GM23338 (cell line): Measurements from ENCODE around the gene ZXDC. TPM values are rescaled to one million over a fixed set of nuclear protein-coding genes. Genes with fewer than 3 reads are reported as not detected.

Source experiments
- ATAC-seq: fragments of 200-7000 bp; cut with Tn5 transposase; 3 replicates; pipeline ENCODE4 v1.9.1; 2020
- DNase-seq: peaks from one replicate; pipeline ENCODE4 v3.0.0-alpha.2; 2015; ENCODE audit warnings: low spot score
- H2AFZ ChIP-seq: fragments of 200-600 bp; sonication (generic); 2 replicates; pipeline ENCODE4 v1.8.0; 2016; ENCODE audit warnings: antibody characterized with exemption, mild to moderate bottlenecking, moderate library complexity
- H3F3A ChIP-seq: fragments of 200-600 bp; sonication (generic); replicated peaks from 2 replicates; pipeline ENCODE4 v1.8.0; 2017; ENCODE audit warnings: antibody characterized with exemption, mixed run types, low read depth
- H3K27ac ChIP-seq: fragments of 200-600 bp; sonication (generic); 2 replicates; pipeline ENCODE4 v1.6.1; 2016; ENCODE audit warnings: low read depth
- H3K27me3 ChIP-seq: fragments of 200-600 bp; sonication (generic); 2 replicates; pipeline ENCODE4 v1.8.0; 2016; ENCODE audit warnings: mild to moderate bottlenecking, mixed run types, moderate library complexity; ENCODE audit not compliant: insufficient read depth
- H3K36me3 ChIP-seq: fragments of 200-600 bp; sonication (generic); 2 replicates; pipeline ENCODE4 v1.8.0; 2016; ENCODE audit warnings: mild to moderate bottlenecking; ENCODE audit not compliant: insufficient read depth
- H3K4me1 ChIP-seq: fragments of 200-600 bp; sonication (generic); 2 replicates; pipeline ENCODE4 v1.8.0; 2016; ENCODE audit warnings: mild to moderate bottlenecking, moderate library complexity; ENCODE audit not compliant: insufficient read depth
- H3K4me2 ChIP-seq: fragments of 200-600 bp; sonication (generic); 2 replicates; pipeline ENCODE4 v1.7.1; 2017; ENCODE audit warnings: mixed run types
- H3K4me3 ChIP-seq: fragments of 200-600 bp; sonication (generic); 2 replicates; pipeline ENCODE4 v1.6.1; 2016; ENCODE audit warnings: mixed run types
- H3K79me2 ChIP-seq: fragments of 200-600 bp; sonication (generic); replicated peaks from 2 replicates; pipeline ENCODE4 v1.8.0; 2017; ENCODE audit warnings: mild to moderate bottlenecking; ENCODE audit not compliant: insufficient read depth
- H3K9me2 ChIP-seq: fragments of 200-600 bp; sonication (generic); 2 replicates; pipeline ENCODE4 v1.8.0; 2017; ENCODE audit not compliant: insufficient read depth
- H4K20me1 ChIP-seq: fragments of 200-600 bp; sonication (generic); replicated peaks from 2 replicates; pipeline ENCODE4 v1.8.0; 2017; ENCODE audit warnings: mild to moderate bottlenecking; ENCODE audit not compliant: insufficient read depth
- H3K27ac Mint-ChIP-seq: 2 replicates; pipeline ENCODE4 v1.8.0; 2020; ENCODE audit warnings: inconsistent platforms, mild to moderate bottlenecking, moderate library complexity, mixed read lengths
- H3K27me3 Mint-ChIP-seq: 3 replicates; pipeline ENCODE4 v1.8.0; 2022; ENCODE audit warnings: low read depth, mild to moderate bottlenecking, moderate library complexity, mixed read lengths, inconsistent platforms; ENCODE audit not compliant: insufficient read depth, poor library complexity
- H3K36me3 Mint-ChIP-seq: 3 replicates; pipeline ENCODE4 v1.8.0; 2021; ENCODE audit warnings: low read depth, mild to moderate bottlenecking, inconsistent platforms, moderate library complexity, mixed read lengths
- H3K4me1 Mint-ChIP-seq: 3 replicates; pipeline ENCODE4 v1.8.0; 2020; ENCODE audit warnings: mild to moderate bottlenecking, inconsistent platforms, mixed read lengths
- H3K4me3 Mint-ChIP-seq: 3 replicates; pipeline ENCODE4 v1.8.0; 2021; ENCODE audit warnings: moderate library complexity, mild to moderate bottlenecking, inconsistent platforms, mixed read lengths
- H3K9me3 Mint-ChIP-seq: 3 replicates; pipeline ENCODE4 v1.8.0; 2020; ENCODE audit warnings: moderate library complexity, mild to moderate bottlenecking, inconsistent platforms, mixed read lengths
- CREB1 ChIP-seq: fragments of 250-450 bp; sonication (Bioruptor Pico); IDR thresholded peaks from 2 replicates; pipeline ENCODE4 v1.5.0; 2020; ENCODE audit warnings: low read depth, mild to moderate bottlenecking, moderate library complexity
- ETS1 ChIP-seq: IDR thresholded peaks from 2 replicates; pipeline ENCODE4 v1.6.1; 2016; ENCODE audit warnings: antibody characterized with exemption
- EZH2 ChIP-seq: fragments of 200-600 bp; sonication (generic); IDR thresholded peaks from one replicate; pipeline ENCODE4 v1.8.0; 2017; ENCODE audit warnings: antibody characterized with exemption, mild to moderate bottlenecking, low read depth; ENCODE audit not compliant: unreplicated experiment
- EZH2phosphoT487 ChIP-seq: fragments of 200-600 bp; sonication (generic); IDR thresholded peaks from one replicate; pipeline ENCODE4 v1.8.1; 2018; ENCODE audit warnings: antibody characterized with exemption; ENCODE audit not compliant: unreplicated experiment
- JUNB ChIP-seq: IDR thresholded peaks from one replicate; pipeline ENCODE4 v1.6.1; 2016; ENCODE audit warnings: antibody characterized with exemption; ENCODE audit not compliant: unreplicated experiment
- NANOG ChIP-seq: IDR thresholded peaks from 2 replicates; pipeline ENCODE4 v1.6.1; 2016; ENCODE audit warnings: antibody characterized with exemption, borderline replicate concordance
- POLR2AphosphoS5 ChIP-seq: IDR thresholded peaks from 2 replicates; pipeline ENCODE4 v1.6.1; 2016; ENCODE audit warnings: antibody characterized with exemption, low read depth
- STAT1 ChIP-seq: IDR thresholded peaks from one replicate; pipeline ENCODE4 v1.6.1; 2016; ENCODE audit warnings: antibody characterized with exemption; ENCODE audit not compliant: unreplicated experiment
- ZNF114 ChIP-seq: fragments of 250-450 bp; sonication (Bioruptor Pico); IDR thresholded peaks from 2 replicates; pipeline ENCODE4 v1.5.0; 2020; ENCODE audit warnings: mild to moderate bottlenecking, moderate library complexity
- ZNF331 ChIP-seq: fragments of 250-450 bp; sonication (Bioruptor Pico); IDR thresholded peaks from 2 replicates; pipeline ENCODE4 v1.5.0; 2020; ENCODE audit warnings: low read depth, mild to moderate bottlenecking, moderate library complexity
- ZNF462 ChIP-seq: fragments of 250-450 bp; sonication (Bioruptor Pico); IDR thresholded peaks from 2 replicates; pipeline ENCODE4 v1.5.0; 2020; ENCODE audit warnings: mild to moderate bottlenecking, moderate library complexity
- polyA plus RNA-seq: library from polyadenylated mRNA; unstranded; fragments of >200 nt; fragmentation: Nextera tagmentation; extraction: Ambion mirVana; gene quantifications from 2 replicates; pipeline ENCODE4 v1.2.1, GENCODE V29; 2016
- total RNA-seq: library from RNA; depleted of rRNA; stranded (reverse); fragments of >200 nt; shearing (Covaris generic); gene quantifications from 2 replicates; pipeline ENCODE4 v1.2.3, GENCODE V29; 2014

The ZXDC gene
- total and polyA plus RNA-seq, 2 experiments from 2014 or later: 5.7 to 45.1 TPM

- no peak overlapping the region for H3K27ac Mint-ChIP-seq
Observed at GRCh38 chr3:126432361-126433104, 43.2 kb downstream of the ZXDC start.

More at GRCh38 chr3:126432361-126433104, 43.2 kb downstream of the ZXDC start:
- H3K4me3 Mint-ChIP-seq: no peak overlapping the region
- Histone ChIP-seq H3F3A (no peaks in the 10 kb centered on the region), H3K4me1 (no peaks in the 10 kb centered on the region), H2AFZ (no peak overlapping the region), H3K27me3 (no peaks in the 10 kb centered on the region), H3K27ac (no peak overlapping the region), H4K20me1 (no peaks in the 10 kb centered on the region), H3K36me3 (no peaks in the 10 kb centered on the region), H3K4me2 (no peak overlapping the region), H3K79me2 (no peaks in the 10 kb centered on the region), H3K9me2 (0 out of 2 replicates have a peak, but pooled peaks cover 4% of the 10 kb centered on the region), H3K4me3 (no peak overlapping the region)
- TF ChIP-seq ETS1: no peak
- TF ChIP-seq EZH2phosphoT487: no peak
- no peak for TF ChIP-seq ZNF331 (CRISPR knock-in tag)
- no peak for TF ChIP-seq ZNF462 (CRISPR knock-in tag)
- TF ChIP-seq NANOG: no peak
- TF ChIP-seq ZNF114 (CRISPR knock-in tag): no peak
- TF ChIP-seq EZH2: no peak
- no peak for TF ChIP-seq STAT1
- TF ChIP-seq POLR2AphosphoS5: no peak
- no peak for TF ChIP-seq JUNB
- no peak for TF ChIP-seq CREB1 (CRISPR knock-in tag)
- peaks cover 3% of the 10 kb centered on the region; the same call in 1 of the 3 replicates for H3K9me3 Mint-ChIP-seq
- peaks cover 9% of the 10 kb centered on the region for H3K36me3 Mint-ChIP-seq
- H3K27me3 Mint-ChIP-seq: peaks cover 3% of the 10 kb centered on the region
- ATAC-seq: no peak
- no peaks in the 10 kb centered on the region for H3K4me1 Mint-ChIP-seq
- no peak for DNase-seq
